HG02678 (cell line): ENCODE measurements around the gene MEOX1.

Experiments
- ATAC-seq: cut with Tn5 transposase; IDR thresholded peaks from one replicate; pipeline ENCODE4 v1.9.1; 2021; ENCODE audit warnings: mild to moderate bottlenecking, moderate library complexity; ENCODE audit not compliant: unreplicated experiment

The MEOX1 gene

GRCh38 chr17:43659823-43660617 is 1.7 kb downstream of the MEOX1 start:
- no peak for ATAC-seq

DNA sequence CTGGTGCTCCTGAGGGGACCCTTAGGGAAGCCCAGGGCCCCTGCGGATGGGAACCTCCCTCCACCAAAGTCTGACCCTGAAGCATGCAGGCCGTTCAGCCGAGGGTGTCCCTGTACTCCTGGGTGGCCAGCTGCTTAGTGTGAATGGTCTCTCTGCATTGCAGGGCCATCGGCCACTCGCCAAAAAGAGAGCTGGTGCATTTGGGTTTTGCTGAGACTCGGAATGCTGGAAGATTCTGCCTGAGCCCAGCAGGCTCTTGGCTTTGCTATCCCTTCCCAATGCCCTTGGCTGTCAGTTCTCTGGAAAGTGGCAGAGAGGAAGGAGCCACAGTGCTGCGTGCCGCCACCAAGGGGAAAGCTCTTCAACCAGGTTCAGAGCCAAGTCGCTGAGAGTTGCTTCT is 2.8 kb downstream of the MEOX1 start:
- no peak for ATAC-seq

GRCh38 chr17:43655693-43656255 is 5.9 kb downstream of the MEOX1 start:
- ATAC-seq, result no peak

- ATAC-seq, result no peak
Observed at GRCh38 chr17:43652124-43652480, 9.6 kb downstream of the MEOX1 start.

DNA sequence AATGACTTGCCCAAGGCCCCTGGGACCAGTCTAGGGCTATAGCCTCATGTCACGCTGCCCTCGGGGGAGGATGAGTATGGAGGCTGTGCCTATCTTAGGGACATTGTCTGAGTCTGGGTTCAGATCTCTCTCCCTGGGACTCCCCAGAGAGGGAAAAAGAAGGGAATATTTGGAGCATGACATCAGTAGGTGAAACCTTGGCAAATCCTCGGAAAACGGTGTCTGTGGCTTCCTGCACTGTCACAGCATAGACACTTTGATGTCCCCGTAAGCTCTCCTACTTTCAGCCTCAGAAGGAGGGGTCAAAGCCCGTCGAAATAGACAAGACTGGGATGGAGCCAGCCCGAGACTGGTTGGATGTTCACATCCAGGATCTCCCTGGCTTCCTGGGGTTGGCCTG is 11.3 kb downstream of the MEOX1 start:
- ATAC-seq, result no peak

DNA sequence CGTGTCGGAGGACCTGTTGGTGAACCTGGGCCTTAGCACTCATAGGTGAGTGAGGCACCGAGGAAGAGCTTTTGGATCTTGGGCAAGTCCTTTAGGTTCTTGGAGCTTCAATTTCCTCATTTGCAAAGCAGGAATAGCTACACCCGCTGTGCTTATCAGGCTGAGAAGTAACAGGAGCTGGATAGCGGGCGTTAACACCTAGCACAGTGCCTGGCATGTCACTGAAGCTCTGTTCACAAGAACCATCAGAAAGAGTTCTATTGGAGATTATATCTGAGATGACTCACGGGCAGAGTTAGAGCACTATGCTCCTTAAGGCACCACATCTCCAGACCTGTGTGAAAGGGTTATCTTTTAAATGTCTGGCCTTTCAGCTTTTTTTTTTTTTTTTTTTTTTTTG is 12.8 kb downstream of the MEOX1 start:
- no peak for ATAC-seq

- no peak for ATAC-seq
Observed at GRCh38 chr17:43645765-43646481, 15.8 kb downstream of the MEOX1 start.

DNA sequence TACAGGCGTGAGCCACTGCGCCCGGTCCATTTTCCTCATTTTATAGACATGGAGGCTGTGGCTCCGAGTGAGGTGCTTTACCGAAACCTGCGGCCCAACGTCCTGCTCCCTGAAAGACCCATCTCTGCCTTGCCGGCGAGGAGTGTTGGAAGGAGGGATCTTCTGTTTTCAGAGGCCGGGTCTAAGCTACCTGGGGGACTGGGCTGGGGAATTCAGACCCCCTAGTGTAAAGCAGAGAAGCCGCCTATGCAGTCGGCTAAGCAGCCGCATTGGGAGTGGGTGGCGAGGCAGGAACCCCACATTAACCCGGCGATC is 16.3 kb downstream of the MEOX1 start:
- ATAC-seq, result no peak

DNA sequence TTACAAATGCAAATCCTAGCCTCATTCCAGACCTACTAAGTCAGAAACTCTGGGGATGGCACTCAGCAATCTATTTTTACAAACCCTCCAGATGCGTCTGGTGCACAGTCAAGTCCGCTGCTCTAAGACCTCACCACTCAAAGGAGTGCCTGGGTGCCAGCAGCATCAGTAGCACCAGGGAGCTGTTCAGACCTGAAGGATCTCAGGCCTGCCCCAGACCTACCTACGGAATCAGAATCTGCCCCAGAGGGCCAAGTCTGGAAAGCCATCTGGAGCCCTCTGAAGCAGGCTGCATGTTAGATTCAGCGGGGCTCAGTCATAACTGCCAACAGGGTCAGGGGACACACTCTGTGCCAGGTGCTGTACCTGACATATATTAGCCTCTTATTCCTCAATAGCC is 17.6 kb downstream of the MEOX1 start:
- ATAC-seq, result no peak

DNA sequence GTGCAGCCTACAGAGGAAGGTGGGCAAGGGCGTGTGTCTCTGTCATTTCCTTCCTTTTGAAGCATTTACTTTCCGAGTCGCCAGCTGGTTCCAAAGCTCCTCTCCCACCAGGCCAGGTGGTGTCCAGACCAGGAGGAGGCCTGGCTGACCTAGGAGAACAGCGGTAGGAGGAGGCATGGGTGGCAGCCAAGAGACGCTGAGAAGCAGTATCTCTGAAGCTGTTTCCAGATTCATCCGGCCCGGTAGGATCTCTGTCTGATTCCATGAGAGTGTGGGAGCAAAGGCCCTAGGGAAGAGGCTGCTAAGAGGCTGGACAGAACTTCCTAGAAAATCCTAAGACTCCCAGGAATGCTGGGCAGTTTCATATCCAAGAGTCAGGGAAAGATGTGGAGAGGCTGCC is 20.3 kb downstream of the MEOX1 start:
- ATAC-seq, result no peak

- ATAC-seq, result no peak
Observed at GRCh38 chr17:43640491-43641252, 21.1 kb downstream of the MEOX1 start.

DNA sequence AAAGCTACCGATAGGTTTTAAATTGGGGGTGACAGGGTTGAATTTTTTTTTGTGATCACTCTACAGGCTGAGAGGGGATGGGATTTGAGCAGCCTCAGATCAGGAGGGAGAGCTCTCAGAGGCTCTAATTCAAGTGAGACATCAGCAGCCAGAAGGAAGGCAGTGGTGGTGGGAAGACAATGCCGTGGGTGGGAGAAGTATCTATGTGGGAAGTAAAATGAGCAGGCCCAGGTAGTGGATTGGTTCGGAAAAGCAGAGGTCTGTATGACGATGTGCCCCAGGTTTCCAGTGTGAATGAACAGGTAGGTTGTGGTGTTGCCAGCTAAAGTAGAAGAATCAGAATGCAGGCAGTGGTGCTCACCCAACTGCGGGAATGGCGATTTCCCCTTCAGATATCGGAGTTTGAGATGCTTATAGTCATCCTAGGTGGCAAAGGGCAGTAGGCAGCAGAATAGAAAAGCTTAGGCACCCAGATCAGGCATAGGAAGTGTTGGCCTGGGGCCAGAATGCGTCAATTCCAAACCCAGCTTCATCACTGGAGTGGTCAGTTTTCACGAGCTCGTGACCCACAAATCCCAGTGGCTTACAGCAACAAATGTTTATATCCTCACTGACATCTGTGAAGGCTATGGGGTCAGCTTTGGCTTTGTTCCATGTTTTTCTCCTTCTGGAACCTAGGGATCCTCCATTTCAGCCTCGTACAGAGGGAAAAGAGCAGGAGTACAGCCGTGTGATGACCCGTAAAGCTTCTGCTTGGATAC is 24.0 kb downstream of the MEOX1 start:
- ATAC-seq, result no peak

DNA sequence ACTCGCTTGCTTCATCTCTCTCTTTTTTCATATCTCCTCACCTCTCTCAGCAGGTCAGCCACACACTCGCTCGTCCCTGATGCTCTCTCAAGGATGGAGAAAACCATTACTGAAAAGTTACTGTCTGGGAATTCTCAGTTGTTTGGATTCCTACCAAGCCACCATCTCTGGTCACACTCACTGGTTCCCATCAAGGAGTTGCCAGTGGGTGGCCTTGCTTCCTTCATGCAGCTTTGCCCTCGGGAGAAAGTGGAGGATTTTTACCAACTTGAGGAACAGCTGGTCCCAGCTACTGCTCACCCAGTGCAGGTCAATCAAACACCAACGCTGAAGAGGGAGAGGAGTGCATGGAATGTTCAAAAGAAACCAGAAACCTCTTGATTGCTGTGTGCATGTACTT is 25.3 kb downstream of the MEOX1 start:
- no peak for ATAC-seq

DNA sequence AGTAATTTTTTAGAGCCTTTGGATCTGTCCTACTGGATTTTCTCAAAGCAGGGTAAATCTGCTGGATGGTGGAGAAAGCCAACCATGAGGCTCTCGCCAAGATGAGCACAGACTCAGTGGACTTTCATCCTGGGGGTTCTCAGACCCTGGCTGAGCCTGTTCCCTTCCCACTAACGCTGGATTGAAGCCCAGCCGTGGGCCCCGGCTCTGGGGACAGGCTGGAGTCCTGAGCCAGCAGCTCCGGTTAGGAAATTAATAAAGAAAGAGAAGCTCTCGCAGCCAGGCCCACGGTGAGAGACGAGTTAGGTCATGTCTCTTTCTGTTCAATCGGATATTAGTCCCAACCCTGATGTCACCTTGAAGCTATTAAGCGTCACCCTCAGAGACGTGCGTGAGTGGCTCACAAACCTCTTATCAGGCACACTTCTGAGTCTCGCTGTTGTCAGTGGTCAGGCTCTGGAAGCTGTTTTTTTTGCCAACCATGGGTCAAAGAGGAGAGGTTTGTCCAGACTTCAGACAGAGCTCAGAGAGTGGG is 27.1 kb downstream of the MEOX1 start:
- no peak for ATAC-seq

DNA sequence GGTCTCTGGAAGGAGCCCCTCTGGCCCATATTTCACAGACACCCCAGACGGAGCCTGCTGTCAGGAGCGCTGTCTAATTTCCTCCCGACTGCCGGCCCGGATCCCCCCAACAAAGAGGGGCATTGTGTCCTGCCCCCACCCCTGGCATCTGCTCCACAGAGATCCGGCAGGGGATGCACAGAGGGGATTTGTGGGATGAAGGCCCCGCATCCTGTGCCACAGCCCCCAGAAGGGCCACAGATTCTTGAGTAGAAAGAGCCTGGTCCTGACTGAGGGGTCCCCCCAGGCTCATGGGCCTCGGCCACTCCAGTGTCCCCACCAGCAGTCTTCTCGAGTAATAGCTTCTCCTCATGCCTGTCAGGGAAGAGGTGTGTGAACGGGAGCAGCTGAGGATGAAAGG is 29.5 kb downstream of the MEOX1 start:
- ATAC-seq, result no peak

DNA sequence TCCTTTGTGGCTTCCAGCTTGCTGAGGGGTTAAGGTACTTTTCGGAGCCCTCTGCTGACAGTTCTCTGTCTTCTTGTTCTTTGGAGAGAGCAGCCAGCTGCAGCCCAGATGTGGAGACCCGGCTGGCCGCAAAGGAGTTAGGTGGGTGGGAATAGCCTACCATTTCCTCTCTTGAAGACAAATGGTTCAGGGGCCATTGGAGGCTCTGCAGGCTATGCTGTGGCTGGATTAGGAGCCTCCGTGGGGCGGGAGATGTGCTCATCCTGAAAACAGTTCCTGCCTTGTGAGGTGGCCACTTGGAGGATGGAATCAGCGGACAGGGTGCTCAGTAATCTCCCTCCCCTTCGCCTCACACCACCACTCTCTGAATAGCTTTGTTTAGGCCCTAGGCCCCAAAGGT is 30.3 kb downstream of the MEOX1 start:
- no peak for ATAC-seq

DNA sequence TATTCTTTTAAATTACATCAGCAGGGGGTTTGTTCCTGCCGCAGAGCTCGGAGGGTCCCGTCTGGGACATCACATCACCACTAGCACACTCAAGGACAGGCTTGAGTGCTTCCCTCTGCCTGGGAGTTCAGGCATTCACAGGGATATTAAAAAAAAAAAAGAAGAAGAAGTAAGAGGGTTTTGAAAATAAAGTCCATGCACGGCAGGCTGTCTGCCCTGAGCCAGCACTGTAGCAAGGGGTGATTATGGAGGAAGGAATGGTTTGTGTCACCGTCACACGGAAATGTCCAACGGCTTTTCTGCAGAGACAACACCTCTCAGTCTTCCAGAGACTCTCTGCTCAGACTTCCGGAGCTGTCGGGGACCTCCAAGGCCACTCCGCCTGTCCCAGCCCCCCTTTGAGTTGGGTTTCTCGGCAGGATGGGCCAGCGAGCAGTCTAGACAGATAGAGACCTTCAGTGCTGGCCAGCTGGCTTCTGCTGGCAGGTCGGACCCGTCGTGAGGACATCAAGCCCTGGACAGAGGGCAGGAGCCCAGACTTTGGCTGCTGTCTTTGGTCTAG is 33.6 kb downstream of the MEOX1 start:
- no peak for ATAC-seq

DNA sequence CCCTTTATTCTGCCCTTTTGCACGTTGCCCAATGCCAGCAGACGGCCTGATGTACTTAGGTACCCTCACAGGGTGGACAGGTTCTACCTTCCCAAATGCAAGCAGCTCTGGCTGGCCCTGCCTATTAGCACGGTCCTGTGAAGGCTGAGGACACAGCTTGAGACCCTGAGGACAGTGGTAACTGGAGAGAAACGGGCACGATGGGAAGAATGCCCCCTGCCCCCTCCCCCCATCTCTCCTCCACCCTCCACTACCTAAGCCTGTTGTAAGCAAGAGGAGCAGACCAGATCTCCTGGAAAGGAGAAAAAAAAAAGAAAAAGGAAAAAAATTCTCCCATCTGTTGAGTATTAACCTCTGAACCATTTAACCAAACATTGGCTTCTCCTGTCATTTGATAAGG is 34.1 kb downstream of the MEOX1 start:
- ATAC-seq, result no peak

GRCh38 chr17:43626023-43626422 is 35.7 kb downstream of the MEOX1 start:
- no peak for ATAC-seq

DNA sequence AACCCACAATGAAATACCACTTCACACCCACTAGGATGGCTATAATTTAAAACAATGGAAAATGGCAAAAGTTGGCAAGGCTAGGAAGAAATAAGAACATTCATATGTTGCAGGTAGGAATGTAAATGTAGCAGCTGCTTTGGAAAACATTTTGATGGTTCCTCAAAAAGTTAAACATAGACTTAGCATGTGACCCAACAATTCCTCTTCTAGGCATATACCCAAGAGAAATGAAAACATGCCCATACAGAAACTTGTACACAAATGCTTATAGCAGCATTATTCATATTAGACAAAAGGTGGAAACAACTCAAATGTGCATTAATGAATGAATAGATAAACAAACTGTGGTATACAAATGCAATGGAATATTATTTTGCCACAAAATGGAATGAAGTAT is 36.1 kb downstream of the MEOX1 start:
- ATAC-seq, result no peak
